Muscle of back (tissue), 11 donors: Measurements from ENCODE around the gene CDC5L. TPM values are rescaled to one million over a fixed set of nuclear protein-coding genes. Genes with fewer than 3 reads are reported as not detected.
A peak's percentile ranks its signal among the peaks of the same experiment; 100 is the strongest.
"Not testable (repeated sequence)": the region's sequence is repeated elsewhere in the genome, so short reads cannot be mapped to it uniquely, and the experiment has no call there.

Experiments
- DNase-seq, 3 donors: peaks; one replicate each; pipeline versions ENCODE4 v3.0.0 to v3.0.0-alpha.2; 2013
- polyA plus RNA-seq, 10 donors: library from polyadenylated mRNA; unstranded; fragments of 120-200 nt; gene quantifications; one replicate each; pipeline ENCODE4 v1.2.1, GENCODE V29; 2013; ENCODE audit not compliant: insufficient read length in 10 of 10

The CDC5L gene
- polyA plus RNA-seq, 10 donors: 22.0 to 31.3 (median 25.8) TPM

GRCh38 chr6:44410363-44410762 is 22.9 kb downstream of the CDC5L start:
- DNase-seq: no peak

- no peak for DNase-seq
Measured at GRCh38 chr6:44411141-44411540, 23.6 kb downstream of the CDC5L start.

DNA sequence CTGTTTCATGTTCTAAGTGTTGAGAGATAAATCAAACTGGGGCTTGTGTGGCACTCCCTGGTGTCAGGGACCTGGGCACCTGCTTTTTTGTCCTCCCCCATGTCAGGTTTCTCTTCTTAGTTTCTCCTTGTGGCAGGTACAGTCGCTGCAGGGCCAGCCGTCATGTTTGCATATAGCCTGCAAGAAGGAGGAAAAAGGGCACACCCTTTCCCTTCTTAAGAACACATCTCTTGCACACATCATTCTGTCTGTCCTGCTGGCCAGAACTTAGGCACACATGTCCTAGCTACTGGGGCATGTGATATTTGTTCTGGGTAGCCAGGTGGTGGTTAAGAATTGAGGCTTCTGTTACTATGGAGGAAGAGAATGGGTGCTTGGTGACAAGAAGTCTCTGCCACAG is 27.9 kb downstream of the CDC5L start:
- DNase-seq: no peak

DNA sequence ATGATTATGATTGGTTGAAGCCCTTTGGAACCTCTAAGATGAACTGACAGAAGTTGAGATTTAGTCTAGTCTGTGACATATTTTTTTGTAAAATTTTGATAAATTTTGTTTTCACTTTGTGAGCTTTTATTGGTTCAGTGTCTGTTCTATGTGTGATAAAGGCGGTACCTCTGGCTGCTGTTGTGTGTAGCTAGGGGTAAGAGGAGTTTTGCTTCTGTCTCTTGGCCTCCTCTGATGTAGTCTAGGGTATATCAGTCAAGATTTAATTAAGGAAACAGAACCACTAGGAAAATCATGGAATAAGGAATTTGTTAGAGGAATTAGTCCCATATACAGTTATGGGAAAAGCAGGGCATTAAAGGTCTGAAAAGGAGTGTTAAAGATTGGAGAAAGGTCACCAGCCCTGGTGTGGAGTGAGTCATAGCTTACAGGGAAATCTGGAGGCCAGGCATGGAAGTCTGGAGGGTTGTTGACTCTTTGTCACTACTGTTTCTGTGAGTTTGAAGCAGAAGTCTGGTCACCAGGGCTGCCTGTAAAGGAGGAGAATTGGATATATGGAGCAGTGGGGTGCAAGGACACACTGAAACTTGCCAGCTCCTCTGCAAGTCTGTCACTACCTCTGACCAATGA is 28.5 kb downstream of the CDC5L start:
- no peak for DNase-seq

DNA sequence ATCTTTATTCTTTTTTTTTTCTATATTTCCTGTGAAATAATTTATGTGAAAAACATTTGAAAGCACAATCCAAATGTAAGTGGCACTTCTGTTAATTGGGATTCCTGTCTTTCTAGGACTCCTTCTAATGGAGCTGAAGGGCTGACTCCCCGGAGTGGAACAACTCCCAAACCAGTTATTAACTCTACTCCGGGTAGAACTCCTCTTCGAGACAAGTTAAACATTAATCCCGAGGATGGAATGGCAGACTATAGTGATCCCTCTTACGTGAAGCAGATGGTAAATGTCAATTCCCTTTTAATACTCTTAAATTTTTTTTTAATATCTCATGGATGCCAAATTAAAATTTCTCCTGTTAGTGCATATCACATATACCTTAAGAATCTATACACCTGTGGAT is 35.0 kb downstream of the CDC5L start:
- DNase-seq: no peak

- DNase-seq: no peak
Measured at GRCh38 chr6:44423306-44423705, 35.8 kb downstream of the CDC5L start.

DNA sequence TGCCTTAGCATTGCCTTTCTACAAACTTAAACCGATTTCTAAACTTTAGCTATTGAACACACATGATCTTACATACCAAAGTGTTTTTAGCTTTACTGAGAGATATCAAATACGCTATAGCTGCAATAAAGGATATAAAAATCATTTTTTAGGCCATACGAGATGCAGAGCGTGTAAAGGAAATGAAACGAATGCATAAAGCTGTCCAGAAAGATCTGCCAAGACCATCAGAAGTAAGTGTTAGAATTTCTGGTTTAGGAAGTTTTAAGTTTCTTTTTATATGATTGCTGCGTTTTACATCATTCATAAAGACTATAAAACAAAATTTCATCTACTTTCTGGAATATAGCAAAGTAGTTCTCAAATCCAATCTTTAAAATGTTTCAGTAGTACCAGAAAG is 38.4 kb downstream of the CDC5L start:
- no peak for DNase-seq

GRCh38 chr6:44428682-44429081 is 41.2 kb downstream of the CDC5L start:
- DNase-seq: no peak

DNA sequence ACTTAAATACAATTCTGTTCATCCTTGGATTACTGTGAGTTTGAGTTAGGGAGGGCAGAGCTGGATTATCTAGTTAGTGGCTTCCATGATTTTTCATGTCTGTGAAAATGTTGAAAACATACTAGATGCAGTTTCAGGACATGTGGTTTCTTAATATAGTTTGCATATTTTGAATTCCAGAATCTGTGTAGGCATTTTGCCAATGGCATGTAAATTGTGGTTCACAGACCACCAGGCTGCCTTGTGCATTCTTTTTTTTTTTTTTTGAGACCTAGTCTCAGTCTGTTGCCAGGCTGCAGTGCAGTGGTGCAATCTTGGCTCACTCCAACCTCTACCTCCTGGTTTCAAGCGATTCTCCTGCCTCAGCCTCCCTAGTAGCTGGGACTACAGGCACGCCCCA is 42.8 kb downstream of the CDC5L start:
- peak in 1 of 3 donors; percentile 61 for DNase-seq

DNA sequence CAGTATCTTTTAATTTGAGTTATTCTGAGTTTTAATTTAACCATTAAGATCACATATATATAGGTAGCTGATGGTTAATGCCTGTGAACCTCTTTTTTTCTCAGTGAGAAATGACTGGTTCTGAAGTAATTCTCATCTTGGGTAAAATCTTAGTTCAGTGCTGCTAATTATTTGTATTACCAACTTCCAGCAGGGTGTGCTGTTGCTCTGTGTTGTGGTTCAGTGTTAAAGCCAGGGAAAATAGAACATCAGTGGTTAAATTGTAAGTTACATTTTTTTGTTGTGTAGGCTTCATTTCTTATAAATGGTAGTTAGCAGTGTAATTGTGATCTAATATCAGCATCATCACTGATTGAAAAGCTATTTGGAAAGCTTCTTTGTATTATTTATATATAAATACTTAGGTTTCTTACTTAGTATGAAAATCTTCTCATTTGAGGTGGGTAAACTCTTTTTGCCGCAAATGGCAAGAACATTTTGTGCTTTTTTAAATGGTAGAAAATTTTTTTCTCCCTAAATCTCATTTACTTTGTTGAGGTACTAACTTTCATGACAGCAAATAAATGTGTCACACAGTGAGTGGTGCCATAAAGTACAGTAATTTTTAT is 43.7 kb downstream of the CDC5L start:
- DNase-seq: peak; percentile 56 to 67 (median 58)

- no peak for DNase-seq
Measured at GRCh38 chr6:44432227-44432626, 44.7 kb downstream of the CDC5L start.

DNA sequence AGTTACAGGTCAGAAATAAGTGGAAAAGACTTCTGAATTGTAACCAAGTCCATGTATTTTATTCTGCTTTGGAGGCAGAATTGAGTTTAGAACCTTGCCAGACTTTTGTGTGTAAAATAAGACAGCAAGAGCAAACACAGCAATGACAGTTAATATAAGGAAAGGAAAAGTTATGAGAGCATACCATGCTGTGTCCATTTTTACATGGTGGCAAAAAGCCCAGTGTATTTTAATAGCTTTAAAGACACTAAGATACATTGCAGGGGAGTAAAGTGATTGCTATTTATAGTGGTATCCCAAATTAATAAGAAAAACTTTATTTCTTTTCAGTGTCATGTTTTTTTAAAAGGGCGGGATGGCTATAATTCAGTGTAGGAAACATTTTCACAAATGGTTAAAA is 45.2 kb downstream of the CDC5L start:
- DNase-seq: no peak

- no peak for DNase-seq
Measured at GRCh38 chr6:44435500-44435899, 48.0 kb downstream of the CDC5L start.

GRCh38 chr6:44438827-44439226 is 51.3 kb downstream of the CDC5L start:
- no peak for DNase-seq

DNA sequence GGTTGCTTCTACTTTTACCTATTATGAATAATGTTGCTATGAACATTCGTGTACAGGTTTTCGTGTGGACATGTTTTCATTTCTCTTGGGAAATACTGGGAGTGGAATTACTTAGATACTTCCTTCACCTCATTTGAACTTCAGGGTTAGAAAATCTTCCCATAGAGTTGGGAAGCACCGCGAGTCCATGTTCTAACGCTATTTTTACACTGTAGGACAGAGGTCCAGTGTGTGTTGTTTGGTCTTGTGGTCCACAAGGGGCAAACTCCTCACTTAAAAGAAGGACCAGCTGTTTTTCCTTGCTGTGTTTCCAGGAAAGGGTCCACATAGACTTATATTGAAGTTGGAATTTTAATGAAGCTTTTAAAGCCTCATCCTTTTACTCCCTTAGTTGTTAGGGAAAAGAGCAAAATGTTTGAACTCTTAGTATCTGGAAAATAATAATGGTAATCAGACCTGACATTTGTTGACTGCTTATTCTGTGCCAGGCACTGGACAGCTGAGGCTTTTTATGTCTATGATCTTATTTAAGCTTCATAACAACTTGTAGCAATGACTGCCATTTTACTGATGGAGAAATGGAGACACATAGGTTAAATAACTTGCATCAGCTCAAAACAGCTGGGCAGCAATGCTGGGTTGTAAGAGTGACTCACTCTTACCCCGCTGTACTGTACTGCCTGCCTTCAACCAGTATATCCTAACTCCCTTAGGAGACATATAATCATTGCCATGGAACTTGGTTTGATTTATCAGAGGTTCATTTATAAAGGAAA is 52.0 kb downstream of the CDC5L start:
- DNase-seq: peak in 1 of 3 donors; percentile 42

DNA sequence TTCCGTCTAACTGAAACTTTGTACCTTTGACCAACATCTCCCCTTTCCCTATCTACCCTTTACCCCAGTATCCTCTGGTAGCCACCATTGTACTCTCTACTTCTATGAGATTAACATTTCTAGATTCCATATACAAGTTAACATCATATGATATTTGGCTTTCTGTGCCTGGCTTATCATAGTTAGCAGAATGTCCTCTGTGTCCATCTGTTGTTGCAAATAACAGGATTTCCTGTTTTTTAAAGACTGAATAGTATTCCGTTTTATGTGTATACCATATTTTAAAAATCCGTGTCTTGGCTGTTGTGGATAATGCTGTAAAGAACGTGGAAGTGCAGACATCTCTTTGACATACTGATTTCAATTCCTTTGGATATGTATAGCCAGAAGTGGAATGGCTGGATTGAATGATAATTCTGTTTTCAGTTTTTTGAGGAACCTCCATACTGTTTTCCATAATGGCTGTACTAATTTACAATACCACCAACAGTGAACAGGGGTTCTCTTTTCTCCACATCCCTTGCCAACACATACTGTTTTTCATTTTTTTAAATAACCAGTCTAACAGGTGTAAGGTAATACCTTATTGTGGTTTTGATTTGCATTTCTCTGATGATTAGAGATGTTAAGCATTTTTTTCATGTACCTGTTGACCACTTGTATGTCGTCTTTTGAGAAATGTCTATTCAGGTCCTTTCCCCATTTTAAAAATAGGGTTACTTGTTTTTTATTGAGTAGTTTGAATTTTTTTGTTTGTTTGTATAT is 53.8 kb downstream of the CDC5L start:
- DNase-seq: no peak

DNA sequence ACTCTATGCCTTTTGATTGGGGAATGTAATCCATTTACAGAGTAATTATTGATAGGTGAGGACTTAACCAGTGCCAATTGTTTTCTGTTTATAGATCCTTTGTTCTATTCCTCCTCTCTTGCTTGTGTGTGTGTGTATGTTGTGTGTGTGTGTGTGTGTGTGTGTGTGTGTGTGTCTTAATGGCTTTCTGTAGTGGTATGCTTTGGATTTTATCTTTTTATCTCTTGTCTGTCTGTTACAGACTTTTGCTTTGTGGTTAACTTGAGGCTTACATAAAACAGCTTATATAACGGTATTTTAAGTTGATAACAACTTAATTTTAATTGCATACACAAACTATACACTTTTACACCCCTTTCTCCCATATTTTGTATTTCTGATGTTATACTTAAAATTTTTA is 54.7 kb downstream of the CDC5L start:
- no peak for DNase-seq

- DNase-seq: no peak
Measured at GRCh38 chr6:44442833-44443444, 55.4 kb downstream of the CDC5L start.

GRCh38 chr6:44444853-44445252 is 57.3 kb downstream of the CDC5L start:
- no peak for DNase-seq

- peak in 1 of 3 donors; percentile 41 for DNase-seq
Measured at GRCh38 chr6:44446626-44447300, 59.3 kb downstream of the CDC5L start.

- DNase-seq: not testable (repeated sequence)
Measured at GRCh38 chr6:44449181-44449580, 61.7 kb downstream of the CDC5L start.
